Spleen (tissue), 11 donors: Measurements from ENCODE around the gene HAUS7. TPM values are rescaled to one million over a fixed set of nuclear protein-coding genes. Genes with fewer than 3 reads are reported as not detected.

Experiments
- DNase-seq: peaks from one replicate; pipeline ENCODE4 v3.0.0-alpha.2; 2020
- H3K27ac ChIP-seq, 8 donors: fragments of 200-600 bp; sonication (generic) in 7 of 8; 1 replicate in 4 of 8; 2 replicates in 4 of 8; pipeline versions ENCODE4 v1.5.0 to v1.8.0; 2016 to 2021; ENCODE audit warnings: inconsistent platforms in 4 of 8, mild to moderate bottlenecking in 4 of 8, moderate library complexity in 1 of 8
- H3K27me3 ChIP-seq, 7 donors: fragments of 200-600 bp; sonication (generic) in 6 of 7; replicated peaks in 1 of 7; 1 replicate in 4 of 7; 2 replicates in 3 of 7; pipeline versions ENCODE4 v1.5.0 to v1.8.0; 2016 to 2021; ENCODE audit warnings: inconsistent platforms in 3 of 7, mild to moderate bottlenecking in 1 of 7
- H3K36me3 ChIP-seq, 6 donors: fragments of 200-600 bp; sonication (generic) in 5 of 6; 1 replicate in 4 of 6; 2 replicates in 2 of 6; pipeline versions ENCODE4 v1.5.0 to v1.8.0; 2016 to 2021; ENCODE audit warnings: inconsistent platforms in 2 of 6
- H3K4me1 ChIP-seq, 6 donors: fragments of 200-600 bp; sonication (generic) in 5 of 6; 1 replicate in 3 of 6; 2 replicates in 3 of 6; pipeline versions ENCODE4 v1.5.0 to v1.8.0; 2016 to 2021; ENCODE audit warnings: inconsistent platforms in 3 of 6
- H3K4me3 ChIP-seq, 8 donors: fragments of 200-600 bp; sonication (generic) in 7 of 8; 1 replicate in 4 of 8; 2 replicates in 4 of 8; pipeline versions ENCODE4 v1.5.0 to v1.8.0; 2016 to 2021; ENCODE audit warnings: inconsistent platforms in 4 of 8, mild to moderate bottlenecking in 4 of 8, moderate library complexity in 2 of 8
- H3K9me3 ChIP-seq, 8 donors: fragments of 200-600 bp; sonication (generic) in 7 of 8; 1 replicate in 4 of 8; 2 replicates in 4 of 8; pipeline versions ENCODE4 v1.5.0 to v1.8.0; 2016 to 2021; ENCODE audit warnings: inconsistent platforms in 4 of 8
- POLR2A ChIP-seq, 3 donors: fragments of 450-650 bp; IDR thresholded peaks; one replicate each; pipeline ENCODE4 v1.5.1; 2017; ENCODE audit warnings: antibody characterized with exemption in 3 of 3, mild to moderate bottlenecking in 1 of 3
- POLR2AphosphoS5 ChIP-seq, 3 donors: sonication (generic); formaldehyde crosslinking; IDR thresholded peaks; one replicate each; pipeline ENCODE4 v1.5.1; 2017; ENCODE audit warnings: antibody characterized with exemption in 3 of 3
- WGBS, 5 donors: extraction: QIAGEN DNeasy Blood & Tissue Kit in 3 of 5; methylation state at CpG; one replicate each; pipeline versions ENCODE4 v1.1.5 to v1.1.7; 2013 to 2018; 5-methylcytosine and 5-hydroxymethylcytosine counted together
- intact Hi-C: fragments of 100-400 bp; cut with DNase I; formaldehyde crosslinking; loops from one replicate; pipeline ENCODE4 v1.15.0; 2023; ENCODE audit warnings: low total_unique reads
- polyA plus RNA-seq, 3 donors: library from polyadenylated mRNA; stranded (reverse); fragments of 200-250 nt; gene quantifications; one replicate each; pipeline ENCODE4 v1.2.1, GENCODE V29; 2013
- total RNA-seq, 7 donors: library from RNA; depleted of rRNA in 3 of 7; stranded (reverse); fragments of >200 nt in 3 of 7; fragmentation: NEBNext Ultra II Directional in 4 of 7; extraction: Animal tissue kit (Norgen Biotek cat#: 25700) in 4 of 7; gene quantifications; one replicate each; pipeline versions ENCODE4 v1.1.0 to v1.2.1, GENCODE V29; 2016 to 2021
- TF ChIP-seq, protein P1 (sequence below), 11 experiments: fragments of 200-600 bp in 7 of 11; fragments of 450-650 bp in 4 of 11; sonication (generic) in 4 of 11; IDR thresholded peaks in 8 of 11; conservative IDR thresholded peaks in 3 of 11; 1 replicate in 7 of 11; 2 replicates in 4 of 11; pipeline versions ENCODE4 v1.4.0 to v1.8.0; 2016 to 2021; ENCODE audit warnings: antibody characterized with exemption in 11 of 11, inconsistent platforms in 4 of 11, mild to moderate bottlenecking in 1 of 11
- donor health status: healthy with polysubstance abuse.
- donor health status: DM: no; HTN: no; CAD: no; lungs with moderate emphysema.
- donor health status: DM: no; HTN: no; CAD: no.
- donor health status: Bipolar disorder and iron deficiency.
- donor health status: healthy.
- donor health status: DM: no; HTN: no; CAD: no.
- donor health status: DM: yes; HTN: yes; CAD: no.

Gene HAUS7
- total and polyA plus RNA-seq, 10 donors, result 23.6 to 83.7 (median 34.5) TPM

DNA sequence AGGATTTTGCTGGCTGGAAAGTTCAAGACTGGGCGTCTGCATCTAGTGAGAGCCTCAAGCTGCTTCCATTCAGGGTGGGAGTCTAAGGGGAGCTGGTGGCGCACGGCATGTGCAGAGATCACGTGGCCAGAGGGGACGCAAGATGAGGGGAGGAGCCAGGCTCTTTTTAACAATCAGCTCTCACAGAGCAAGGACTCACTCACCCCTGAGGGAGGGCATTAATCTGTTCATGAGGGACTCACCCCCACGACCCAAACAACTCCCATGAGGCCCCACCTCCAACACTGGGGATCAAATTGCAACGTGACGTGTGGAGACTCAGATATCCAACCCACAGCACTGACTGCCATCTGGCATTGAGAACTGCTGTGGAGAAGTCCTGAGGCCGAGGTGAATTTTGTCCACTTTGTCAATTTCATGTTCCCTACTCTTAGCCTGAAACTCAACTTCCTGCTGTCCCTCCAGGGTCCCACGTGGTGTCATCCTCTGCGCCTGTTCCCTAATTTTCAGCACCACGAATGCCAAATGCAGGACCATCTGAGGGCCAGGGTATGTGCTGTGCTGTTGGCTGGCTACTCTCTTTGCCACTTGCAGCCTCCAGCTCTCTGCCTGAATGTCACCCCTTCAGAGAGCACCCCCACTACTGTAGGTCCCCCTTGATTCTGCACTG lies 53.5 kb downstream of the HAUS7 start:
- H3K27ac ChIP-seq, result no peak overlapping the region
- H3K4me1 ChIP-seq, result peaks cover 0 to 18% (median 10%) of the 10 kb centered on the region in 6 donors
- H3K36me3 ChIP-seq, result peaks cover 0 to 40% (median 2%) of the 10 kb centered on the region in 6 donors
- H3K4me3 ChIP-seq, result no peak overlapping the region
- TF ChIP-seq POLR2A (IDR thresholded peaks at IDR 0.05) (no peak), POLR2AphosphoS5 (IDR thresholded peaks at IDR 0.05) (no peak)
- TF ChIP-seq, protein P1, sequence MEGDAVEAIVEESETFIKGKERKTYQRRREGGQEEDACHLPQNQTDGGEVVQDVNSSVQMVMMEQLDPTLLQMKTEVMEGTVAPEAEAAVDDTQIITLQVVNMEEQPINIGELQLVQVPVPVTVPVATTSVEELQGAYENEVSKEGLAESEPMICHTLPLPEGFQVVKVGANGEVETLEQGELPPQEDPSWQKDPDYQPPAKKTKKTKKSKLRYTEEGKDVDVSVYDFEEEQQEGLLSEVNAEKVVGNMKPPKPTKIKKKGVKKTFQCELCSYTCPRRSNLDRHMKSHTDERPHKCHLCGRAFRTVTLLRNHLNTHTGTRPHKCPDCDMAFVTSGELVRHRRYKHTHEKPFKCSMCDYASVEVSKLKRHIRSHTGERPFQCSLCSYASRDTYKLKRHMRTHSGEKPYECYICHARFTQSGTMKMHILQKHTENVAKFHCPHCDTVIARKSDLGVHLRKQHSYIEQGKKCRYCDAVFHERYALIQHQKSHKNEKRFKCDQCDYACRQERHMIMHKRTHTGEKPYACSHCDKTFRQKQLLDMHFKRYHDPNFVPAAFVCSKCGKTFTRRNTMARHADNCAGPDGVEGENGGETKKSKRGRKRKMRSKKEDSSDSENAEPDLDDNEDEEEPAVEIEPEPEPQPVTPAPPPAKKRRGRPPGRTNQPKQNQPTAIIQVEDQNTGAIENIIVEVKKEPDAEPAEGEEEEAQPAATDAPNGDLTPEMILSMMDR (IDR thresholded peaks at IDR 0.05 in 8 of 11, conservative IDR thresholded peaks at IDR 0.05 in 3 of 11), result no peak
- WGBS, 5 donors, result 51 to 71% (median 65%) methylated on average over 9 to 12 of the region's 12 CpGs
- DNase-seq, result no peak
- H3K27me3 ChIP-seq, result no peaks in the 10 kb centered on the region
- H3K9me3 ChIP-seq, result no peaks in the 10 kb centered on the region
- intact Hi-C loops, result no loop called here

DNA sequence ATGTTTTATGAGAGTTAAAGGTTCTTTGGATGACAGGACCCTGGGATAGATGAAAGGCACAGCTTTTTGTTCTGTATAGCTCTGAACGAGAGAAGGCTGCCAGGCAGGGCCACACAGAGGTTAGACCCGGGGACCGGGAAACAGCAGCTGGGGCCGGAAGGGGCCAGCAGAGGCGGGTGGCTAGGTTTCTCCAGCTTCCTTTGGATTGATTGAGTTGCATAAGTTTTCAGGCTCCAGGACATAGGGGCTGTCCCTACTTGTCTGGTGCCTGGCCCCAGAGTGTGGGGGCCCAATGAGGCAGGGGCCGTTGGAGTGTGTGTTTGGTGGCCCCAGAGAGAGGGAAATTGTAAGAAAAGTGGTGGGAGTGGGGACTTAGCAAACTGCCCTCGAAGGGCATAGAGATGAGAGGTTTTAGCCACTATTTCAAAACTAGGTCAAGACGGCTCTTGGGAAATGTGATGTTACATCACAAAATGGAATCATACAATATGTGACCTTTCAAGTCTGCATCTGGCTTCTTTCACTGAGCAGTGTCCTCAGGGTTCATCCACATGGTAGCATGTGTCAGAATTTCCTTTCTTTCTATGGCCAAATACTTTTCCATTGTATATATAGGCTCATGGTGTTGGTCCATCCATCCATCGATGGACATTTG lies 55.4 kb downstream of the HAUS7 start:
- H3K27me3 ChIP-seq, result no peaks in the 10 kb centered on the region
- TF ChIP-seq, protein P1 (IDR thresholded peaks at IDR 0.05 in 8 of 11, conservative IDR thresholded peaks at IDR 0.05 in 3 of 11), result no peak
- TF ChIP-seq POLR2A (IDR thresholded peaks at IDR 0.05) (no peak), POLR2AphosphoS5 (IDR thresholded peaks at IDR 0.05) (no peak)
- WGBS, 5 donors, result 41 to 77% (median 69%) methylated on average over 8 to 9 of the region's 9 CpGs

DNA sequence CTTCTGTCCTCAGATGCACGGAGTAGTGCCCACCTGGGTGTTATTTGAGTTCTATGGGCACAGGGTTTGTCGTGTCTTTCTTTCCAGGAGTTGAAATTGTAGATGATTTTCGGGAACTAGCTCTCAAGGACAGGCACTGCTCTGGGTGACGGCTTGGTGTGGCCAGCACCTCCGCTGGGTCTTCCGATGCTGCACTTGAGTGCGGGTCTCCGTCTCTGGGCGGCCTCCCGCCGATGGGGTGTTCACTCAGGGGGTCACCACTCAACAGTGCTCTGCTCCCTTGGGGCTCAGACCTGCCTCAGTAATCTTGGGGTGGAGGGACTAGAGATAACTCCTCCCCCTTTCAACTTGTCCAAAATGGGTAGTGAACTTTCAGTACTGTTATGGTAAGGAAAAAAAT lies 56.6 kb downstream of the HAUS7 start:
- Histone ChIP-seq H3K36me3 (peaks cover 0 to 8% (median 0%) of the 10 kb centered on the region in 6 donors), H3K9me3 (no peaks in the 10 kb centered on the region), H3K27me3 (no peaks in the 10 kb centered on the region), H3K4me1 (peaks cover 0 to 30% (median 14%) of the 10 kb centered on the region in 6 donors), H3K27ac (no peak overlapping the region), H3K4me3 (no peak overlapping the region)
- TF ChIP-seq POLR2AphosphoS5 (IDR thresholded peaks at IDR 0.05) (no peak), POLR2A (IDR thresholded peaks at IDR 0.05) (no peak)
- TF ChIP-seq, protein P1 (IDR thresholded peaks at IDR 0.05 in 8 of 11, conservative IDR thresholded peaks at IDR 0.05 in 3 of 11), result no peak
- intact Hi-C loops, result no loop called here
- WGBS, 5 donors, result 84 to 100% (median 92%) methylated on average over 3 to 11 of the region's 11 CpGs
- peak; percentile 51 for DNase-seq

More for the DNA sequence above, 55.4 kb downstream of the HAUS7 start:
- H3K4me3 ChIP-seq, result no peak overlapping the region
- intact Hi-C loops, result no loop called here
- DNase-seq, result peak; percentile 66
- H3K36me3 ChIP-seq, result peaks cover 0 to 20% (median 0%) of the 10 kb centered on the region in 6 donors
- H3K9me3 ChIP-seq, result no peaks in the 10 kb centered on the region
- no peak overlapping the region for H3K27ac ChIP-seq
- H3K4me1 ChIP-seq, result peaks cover 0 to 30% (median 14%) of the 10 kb centered on the region in 6 donors
